ENCODE measurements around the gene OR5AU1. TPM values are rescaled to one million over a fixed set of nuclear protein-coding genes. Genes with fewer than 3 reads are reported as not detected.
A peak's percentile ranks its signal among the peaks of the same experiment; 100 is the strongest.

The OR5AU1 gene
- under 1 TPM in 1 of 2 experiments, not detected in 1; 0.02 TPM for total RNA-seq

DNA sequence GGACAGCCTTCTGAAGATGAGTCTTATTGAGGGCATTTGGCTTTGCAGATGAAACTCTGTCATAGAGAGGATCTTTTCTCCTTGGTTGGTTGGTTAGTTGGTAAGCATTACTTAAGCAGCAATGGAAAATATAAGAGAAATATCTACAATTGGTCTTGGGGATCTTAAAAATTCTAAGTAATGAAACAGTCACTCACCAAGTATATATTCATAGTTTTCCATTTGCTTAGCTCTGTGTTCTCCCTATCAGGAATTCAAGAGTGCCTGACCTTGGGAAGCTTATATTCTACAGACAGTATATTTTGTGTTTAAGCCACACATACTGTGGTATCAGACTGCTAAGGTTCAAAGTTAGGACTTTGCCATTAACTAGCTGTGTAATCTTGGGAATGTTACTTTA, at the start of gene OR5AU1:
Gene OR5AU1, minus strand, starts transcription at position 101 of the 400 bp plus-strand sequence. CDS start 191 bp downstream, outside the sequence.
- no peaks in the 10 kb centered on the region for H3K36me3 Mint-ChIP-seq (ENCODE audit: low read depth)
- ChIA-PET POLR2A (no interaction called here), CTCF (interaction anchor here (0.7 to 1.4 kb wide), 2 partner anchors 12 to 19 kb away, joined by 3 to 5 read pairs; no protein-coding TSS in a partner anchor)
- H3K27me3 Mint-ChIP-seq = peaks cover 14% of the 10 kb centered on the region
- no peak within 1 kb of the TSS for H3K27ac Mint-ChIP-seq
- DNase-seq (no peak), ATAC-seq (no peak)
- H3K4me1 Mint-ChIP-seq = no peaks in the 10 kb centered on the region
- no peak within 1 kb of the TSS for H3K4me3 Mint-ChIP-seq
- intact Hi-C loops (cut with DNase I, micrococcal nuclease) = no loop called here
- H3K9me3 Mint-ChIP-seq (ENCODE audit: low read depth) = no peaks in the 10 kb centered on the region

DNA sequence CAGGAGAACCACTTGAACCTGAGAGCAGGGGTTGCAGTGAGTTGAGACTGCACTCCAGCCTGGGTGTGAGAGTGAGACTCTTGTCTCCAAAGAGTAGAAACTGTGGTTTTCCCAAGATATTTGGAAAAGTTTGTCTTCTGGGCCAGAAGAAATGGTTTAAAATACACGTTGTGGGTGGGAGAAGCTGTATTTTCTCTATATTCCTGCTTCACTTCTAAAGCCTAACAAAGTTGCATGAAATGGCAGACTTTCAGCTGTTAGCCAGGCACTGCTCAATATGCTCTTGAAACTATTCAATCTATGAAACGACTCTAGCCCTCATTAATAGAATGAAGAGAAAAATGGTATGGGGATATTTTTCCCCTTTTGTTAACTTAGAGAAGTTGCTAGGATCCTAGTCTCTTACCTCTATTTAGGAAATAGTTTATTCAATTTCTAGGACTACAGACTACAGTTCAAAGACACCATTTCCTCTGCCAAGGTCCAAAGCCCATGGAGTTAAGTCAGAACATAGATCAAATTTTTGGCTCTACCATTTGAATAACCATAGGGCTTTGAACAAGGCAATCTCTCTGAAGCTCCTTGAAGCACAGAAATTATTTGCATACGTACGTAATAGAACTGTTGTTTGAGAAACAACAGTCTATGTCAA, 49.3 kb upstream of the OR5AU1 start:
- no peak overlapping the region for H3K4me3 Mint-ChIP-seq
- intact Hi-C loops (cut with DNase I, micrococcal nuclease) = no loop called here
- ATAC-seq (no peak), DNase-seq (no peak)
- peaks cover 10% of the 10 kb centered on the region for H3K4me1 Mint-ChIP-seq
- no peaks in the 10 kb centered on the region for H3K9me3 Mint-ChIP-seq (ENCODE audit: low read depth)
- H3K27ac Mint-ChIP-seq = peak overlapping the region; percentile 55
- ChIA-PET CTCF (no interaction called here), POLR2A (no interaction called here)
- H3K36me3 Mint-ChIP-seq (ENCODE audit: low read depth) = peaks cover 65% of the 10 kb centered on the region
- no peaks in the 10 kb centered on the region for H3K27me3 Mint-ChIP-seq

DNA sequence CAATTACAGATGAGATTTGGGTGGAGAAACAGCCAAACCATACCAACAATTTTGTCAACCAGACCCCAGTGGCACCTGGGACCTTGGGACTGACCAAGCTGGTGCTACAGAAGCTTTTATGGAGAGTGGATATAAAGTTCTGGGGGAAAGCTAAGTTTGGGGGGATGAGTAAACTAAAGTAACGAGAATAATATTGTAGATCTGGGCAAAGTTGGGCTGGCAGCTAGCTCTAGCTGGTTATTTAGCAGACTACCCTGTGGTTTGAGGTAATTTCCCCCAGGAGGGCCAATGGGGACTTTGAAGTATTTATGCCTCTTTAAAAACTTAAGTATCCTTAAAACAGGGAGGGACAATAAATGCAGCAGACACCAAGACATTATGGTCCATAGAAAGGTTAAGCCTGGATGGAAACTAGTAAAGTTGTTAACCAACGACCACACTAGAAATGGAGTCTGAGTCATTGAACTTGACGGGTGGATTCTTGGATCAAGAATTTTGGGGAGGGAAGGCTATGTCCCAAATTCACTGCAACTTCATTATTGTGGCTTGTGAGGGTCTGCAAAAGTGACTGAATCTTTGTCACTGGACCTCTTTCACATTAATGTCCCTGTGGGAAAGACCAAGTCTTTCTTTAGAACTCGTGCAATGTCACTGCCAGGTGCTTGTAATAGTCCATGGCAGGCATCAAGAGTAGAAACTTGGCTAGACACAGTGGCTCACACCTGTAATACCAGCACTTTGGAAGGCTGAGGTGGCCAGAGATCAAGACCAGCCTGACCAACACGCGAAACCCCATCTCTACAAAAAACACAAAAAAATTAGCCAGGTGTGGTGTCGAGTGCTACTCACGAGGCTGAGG, 48.5 kb upstream of the OR5AU1 start:
- H3K36me3 Mint-ChIP-seq (ENCODE audit: low read depth) = peaks cover 57% of the 10 kb centered on the region
- H3K4me1 Mint-ChIP-seq = peaks cover 10% of the 10 kb centered on the region
- intact Hi-C loops (cut with DNase I, micrococcal nuclease) = no loop called here
- H3K27me3 Mint-ChIP-seq = no peaks in the 10 kb centered on the region
- ATAC-seq = no peak
- peak overlapping the region; percentile 55 for H3K27ac Mint-ChIP-seq
- no peaks in the 10 kb centered on the region for H3K9me3 Mint-ChIP-seq (ENCODE audit: low read depth)
- ChIA-PET POLR2A (interaction anchor here (1.6 kb wide), 1 partner anchor 12 kb away, joined by 4 read pairs; no protein-coding TSS in a partner anchor), CTCF (no interaction called here)
- no peak overlapping the region for H3K4me3 Mint-ChIP-seq
- no peak for DNase-seq

DNA sequence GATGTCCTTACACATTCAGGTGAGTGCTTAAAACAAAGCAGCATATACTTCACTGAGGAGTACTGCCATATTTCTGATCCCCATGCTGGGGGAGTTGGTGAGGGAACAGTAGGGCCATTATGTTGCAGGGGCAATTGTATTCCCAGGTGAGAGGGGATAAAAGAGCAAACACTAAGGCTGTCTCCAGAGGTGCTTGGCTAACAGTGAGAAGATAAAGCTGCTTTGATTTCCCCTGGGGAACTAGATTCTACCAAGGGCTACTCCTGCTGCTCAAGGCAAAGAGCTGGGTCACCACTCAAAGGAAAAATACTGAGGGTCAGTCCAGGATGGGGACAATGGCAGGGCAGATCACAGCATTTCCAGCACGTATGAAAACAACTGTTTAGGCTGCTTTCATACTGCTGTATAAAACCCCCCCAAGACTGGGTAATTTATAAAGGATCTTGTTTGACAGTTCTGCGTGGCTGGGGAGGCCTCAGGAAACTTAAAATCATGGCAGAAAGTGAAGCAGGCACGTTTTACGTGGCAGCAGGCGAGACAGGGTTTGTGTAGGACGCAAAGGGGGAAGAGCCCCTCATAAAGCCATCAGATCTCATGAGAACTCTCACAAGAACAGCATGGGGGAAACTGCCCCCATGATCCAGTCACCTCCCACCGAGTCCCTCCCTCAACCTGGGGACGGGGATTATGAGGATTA, 47.8 kb upstream of the OR5AU1 start:
- H3K4me3 Mint-ChIP-seq = no peak overlapping the region
- H3K27me3 Mint-ChIP-seq = no peaks in the 10 kb centered on the region
- peaks cover 8% of the 10 kb centered on the region for H3K4me1 Mint-ChIP-seq
- ATAC-seq = no peak
- ChIA-PET POLR2A (interaction anchor here (1.6 kb wide), 1 partner anchor 11 kb away, joined by 4 read pairs; no protein-coding TSS in a partner anchor), CTCF (interaction anchor here (0.6 to 1.1 kb wide), 2 partner anchors 10 to 11 kb away, joined by 3 to 5 read pairs; no protein-coding TSS in a partner anchor)
- H3K27ac Mint-ChIP-seq = peak overlapping the region; percentile 55
- DNase-seq = no peak
- peaks cover 50% of the 10 kb centered on the region for H3K36me3 Mint-ChIP-seq (ENCODE audit: low read depth)
- no peaks in the 10 kb centered on the region for H3K9me3 Mint-ChIP-seq (ENCODE audit: low read depth)
- intact Hi-C loops (cut with DNase I, micrococcal nuclease) = no loop called here

DNA sequence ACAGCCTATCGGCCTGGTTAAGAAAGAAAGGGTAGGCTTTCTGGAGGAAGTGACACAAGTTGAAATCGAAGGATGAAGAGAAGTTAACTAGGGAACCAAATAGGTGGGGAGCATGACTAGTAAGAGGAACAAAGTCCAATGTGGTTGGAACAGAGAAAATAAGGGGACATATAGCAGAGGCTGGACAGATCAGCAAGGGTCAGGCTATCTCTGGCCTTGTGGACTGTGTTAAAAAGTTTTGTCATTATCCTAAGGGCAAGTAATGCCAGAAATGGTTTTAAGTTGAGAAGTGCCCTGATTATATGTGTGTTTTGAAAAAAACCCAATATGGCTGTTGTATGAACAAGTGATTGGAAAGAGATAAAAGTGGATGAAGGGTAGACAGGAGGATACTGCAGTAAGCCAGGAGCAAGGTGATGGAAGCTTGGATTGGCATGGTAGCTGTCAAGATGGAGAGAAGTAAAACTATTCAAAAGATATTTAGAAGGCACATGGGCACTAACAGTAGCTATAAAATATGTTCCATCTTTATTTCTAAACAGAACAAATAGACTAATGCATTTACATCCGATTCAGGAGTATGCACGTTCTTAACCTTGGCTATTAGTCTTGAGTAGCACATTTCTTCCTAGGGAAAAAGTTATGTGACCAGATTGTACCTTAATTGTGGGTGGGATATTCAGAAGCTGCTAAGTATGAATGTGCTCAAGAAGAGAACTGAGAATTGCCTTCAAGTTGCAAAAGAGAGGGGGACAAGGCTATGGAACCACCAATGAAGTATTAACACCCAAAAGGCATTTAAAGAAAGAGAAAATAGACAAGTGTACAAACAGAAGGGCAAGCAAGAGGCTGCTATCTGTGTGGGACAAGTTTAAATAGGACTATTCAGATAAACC, 46.8 kb upstream of the OR5AU1 start:
- intact Hi-C loops (cut with DNase I, micrococcal nuclease) = no loop called here
- DNase-seq (no peak), ATAC-seq (no peak)
- Mint-ChIP-seq H3K4me1 (peaks cover 3% of the 10 kb centered on the region), H3K4me3 (no peak overlapping the region), H3K27ac (peak overlapping the region; percentile 55), H3K36me3 (ENCODE audit: low read depth) (peaks cover 41% of the 10 kb centered on the region), H3K27me3 (no peaks in the 10 kb centered on the region), H3K9me3 (ENCODE audit: low read depth) (no peaks in the 10 kb centered on the region)
- ChIA-PET CTCF (interaction anchor here (0.6 to 1.1 kb wide), 2 partner anchors 9 to 10 kb away, joined by 3 to 5 read pairs; no protein-coding TSS in a partner anchor), POLR2A (interaction anchor here (0.5 to 1.6 kb wide), 5 partner anchors 10 to 148 kb away, joined by 3 to 4 read pairs (median 3); no protein-coding TSS in a partner anchor)

DNA sequence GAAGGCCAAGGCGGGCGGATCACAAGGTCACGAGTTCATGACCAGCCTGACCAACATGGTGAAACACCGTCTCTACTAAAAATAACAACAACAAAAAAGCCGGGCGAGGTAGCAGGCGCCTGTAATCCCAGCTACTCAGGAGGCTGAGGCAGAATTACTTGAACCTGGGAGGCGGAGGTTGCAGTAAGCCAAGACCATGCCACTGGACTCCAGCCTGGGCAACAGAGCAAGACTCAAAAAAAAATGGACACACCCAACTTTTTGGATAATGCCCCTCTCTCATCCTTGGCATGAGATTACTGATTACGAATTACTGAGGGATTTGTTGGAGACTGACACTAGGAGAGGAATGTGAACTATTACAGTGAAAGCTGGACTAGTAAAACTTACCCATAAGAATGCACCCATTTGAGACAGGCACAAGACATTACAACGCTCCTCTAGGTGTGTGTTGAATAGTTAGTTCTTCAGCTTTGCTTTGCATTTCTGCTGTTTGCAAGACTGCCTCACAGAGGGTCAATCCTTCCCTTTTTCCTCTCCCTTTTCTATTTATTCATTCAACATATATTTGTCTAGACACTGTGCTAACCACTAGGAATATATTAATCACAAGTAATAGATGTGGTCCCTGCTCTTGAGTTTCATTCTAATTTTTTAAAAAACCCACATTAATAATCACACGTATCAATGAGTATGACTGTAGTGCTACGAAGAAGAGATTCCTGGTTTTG, 46.0 kb upstream of the OR5AU1 start:
- no peak overlapping the region for H3K27ac Mint-ChIP-seq
- H3K4me1 Mint-ChIP-seq = peaks cover 2% of the 10 kb centered on the region
- no peak for ATAC-seq
- CTCF ChIA-PET = no interaction called here
- intact Hi-C loops (cut with DNase I, micrococcal nuclease) = no loop called here
- peaks cover 33% of the 10 kb centered on the region for H3K36me3 Mint-ChIP-seq (ENCODE audit: low read depth)
- no peak for DNase-seq
- no peaks in the 10 kb centered on the region for H3K9me3 Mint-ChIP-seq (ENCODE audit: low read depth)
- H3K4me3 Mint-ChIP-seq = no peak overlapping the region
- H3K27me3 Mint-ChIP-seq = no peaks in the 10 kb centered on the region
- POLR2A ChIA-PET = no interaction called here

DNA sequence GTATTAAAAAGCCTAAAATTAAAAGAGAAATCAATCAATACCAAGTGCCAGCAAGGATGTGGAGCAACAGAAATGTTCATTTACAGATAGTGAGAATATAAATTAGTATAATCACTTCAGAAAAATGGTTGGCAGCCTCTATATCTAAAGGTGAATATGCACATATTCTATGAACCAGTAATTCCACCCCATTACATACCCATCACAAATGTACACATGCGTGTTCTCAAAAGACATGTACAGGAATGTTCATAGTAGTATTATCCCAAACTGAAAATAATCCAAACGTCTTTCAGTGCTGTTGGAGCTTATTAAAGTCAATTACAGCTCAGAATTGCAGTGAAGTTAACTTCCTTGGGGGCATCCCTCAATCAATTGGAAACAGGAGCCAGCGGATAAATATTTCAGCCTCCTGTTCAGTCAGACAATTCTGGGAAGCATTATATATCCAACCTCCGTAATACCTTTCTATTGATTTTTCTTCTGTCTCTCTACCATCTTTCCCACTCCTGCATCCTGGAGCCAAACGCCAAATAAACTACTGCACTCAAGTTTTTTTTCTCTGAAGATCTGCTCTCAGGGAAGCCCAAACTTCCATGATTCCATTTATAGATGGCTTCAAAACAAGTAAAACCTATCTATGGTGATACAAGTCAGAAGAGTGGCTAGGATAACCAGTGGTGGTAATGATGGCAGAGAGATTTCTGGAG, 45.0 kb upstream of the OR5AU1 start:
- ChIA-PET POLR2A (interaction anchor here (0.6 kb wide), 1 partner anchor 500 kb away, joined by 3 read pairs; no protein-coding TSS in a partner anchor), CTCF (no interaction called here)
- no peaks in the 10 kb centered on the region for H3K9me3 Mint-ChIP-seq (ENCODE audit: low read depth)
- peaks cover 23% of the 10 kb centered on the region for H3K36me3 Mint-ChIP-seq (ENCODE audit: low read depth)
- intact Hi-C loops (cut with DNase I, micrococcal nuclease) = no loop called here
- H3K4me1 Mint-ChIP-seq = peaks cover 2% of the 10 kb centered on the region
- no peak overlapping the region for H3K4me3 Mint-ChIP-seq
- peak overlapping the region; percentile 2 for H3K27ac Mint-ChIP-seq
- DNase-seq = no peak
- ATAC-seq = no peak
- H3K27me3 Mint-ChIP-seq = no peaks in the 10 kb centered on the region

DNA sequence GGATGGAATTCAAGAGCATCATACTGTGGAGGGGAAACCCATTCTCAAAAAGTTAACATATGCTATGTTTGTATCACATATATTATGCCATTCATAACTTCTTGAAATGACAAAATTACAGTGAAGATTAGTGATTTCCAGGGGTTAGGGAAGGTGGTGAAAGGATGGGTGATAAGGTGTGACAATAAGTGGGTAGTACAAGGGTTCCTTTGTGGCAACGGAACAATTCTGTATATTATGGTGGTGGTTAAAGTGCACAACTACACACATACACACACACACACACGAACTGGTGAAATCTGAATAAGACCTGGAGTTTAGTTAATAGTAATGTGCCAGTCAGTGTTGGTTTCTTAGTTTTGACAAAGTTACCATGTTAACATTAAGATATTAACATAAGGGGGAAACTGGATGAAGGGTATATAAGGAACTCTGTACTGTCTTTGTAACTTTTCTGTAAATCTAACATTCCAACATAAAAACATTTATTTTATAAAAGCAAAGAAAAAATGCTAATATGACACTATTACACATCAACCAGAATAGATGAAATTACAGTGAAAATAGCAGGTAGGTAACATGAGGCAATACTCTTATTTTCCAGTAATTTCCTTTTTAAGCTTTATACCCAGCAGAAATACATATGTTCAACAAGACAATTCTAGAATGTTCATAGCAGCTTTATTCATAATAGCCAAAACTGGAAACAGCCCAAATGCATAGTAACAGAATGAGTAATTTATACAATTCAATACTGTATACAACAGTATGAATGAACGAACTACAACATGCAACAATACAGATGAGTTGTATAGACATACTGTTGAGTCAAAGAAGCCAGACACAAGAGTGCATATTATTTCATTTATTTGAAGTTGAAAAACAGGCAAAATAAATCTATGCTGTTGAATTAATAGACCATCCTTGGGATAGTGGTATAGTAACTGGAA, 44.0 kb upstream of the OR5AU1 start:
- Mint-ChIP-seq H3K4me1 (peaks cover 2% of the 10 kb centered on the region), H3K9me3 (ENCODE audit: low read depth) (no peaks in the 10 kb centered on the region), H3K36me3 (ENCODE audit: low read depth) (peaks cover 15% of the 10 kb centered on the region), H3K27me3 (no peaks in the 10 kb centered on the region), H3K27ac (no peak overlapping the region), H3K4me3 (no peak overlapping the region)
- DNase-seq (no peak), ATAC-seq (peak; percentile 38)
- intact Hi-C loops (cut with DNase I, micrococcal nuclease) = no loop called here
- ChIA-PET POLR2A (no interaction called here), CTCF (no interaction called here)

Data from activated CD4-positive, alpha-beta T cell treated with anti-CD3 and anti-CD28 coated beads for 36 hours (primary cell).